GM19395 (cell line): ENCODE results near the gene OBP2B.
"Not testable (repeated sequence)": the region's sequence is repeated elsewhere in the genome, so short reads cannot be mapped to it uniquely, and the experiment has no call there.

Experiments
- ATAC-seq: cut with Tn5 transposase; IDR thresholded peaks from one replicate; pipeline ENCODE4 v1.9.1; 2021; ENCODE audit warnings: mild to moderate bottlenecking, moderate library complexity; ENCODE audit not compliant: unreplicated experiment

Gene OBP2B, protein sequence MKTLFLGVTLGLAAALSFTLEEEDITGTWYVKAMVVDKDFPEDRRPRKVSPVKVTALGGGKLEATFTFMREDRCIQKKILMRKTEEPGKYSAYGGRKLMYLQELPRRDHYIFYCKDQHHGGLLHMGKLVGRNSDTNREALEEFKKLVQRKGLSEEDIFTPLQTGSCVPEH

DNA sequence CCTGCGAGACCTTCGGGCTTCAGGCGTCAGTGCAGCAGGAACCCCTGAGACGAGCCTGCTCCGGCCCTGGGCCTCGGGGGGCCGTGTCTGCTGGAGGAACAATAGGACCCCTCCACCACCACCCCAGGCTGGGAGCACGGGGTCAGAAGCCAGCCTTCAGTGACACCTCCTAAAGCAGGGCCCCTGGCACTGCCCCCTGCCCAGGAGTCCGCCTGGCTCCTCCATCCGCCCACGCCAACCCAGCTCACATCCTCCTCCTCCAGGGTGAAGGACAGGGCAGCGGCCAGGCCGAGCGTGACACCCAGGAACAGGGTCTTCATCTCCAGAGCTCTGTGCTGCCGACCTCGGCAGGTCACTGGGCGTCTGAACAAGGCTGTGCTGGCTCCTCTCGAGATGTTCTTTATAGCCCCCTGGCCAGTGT, at the start of gene OBP2B:
Gene OBP2B (minus strand): TSS at position 371 of the 421 bp plus-strand sequence. CDS start 51 bp downstream, at position 320.
- not testable (repeated sequence) for ATAC-seq

- no peak for ATAC-seq
These were observed 49.3 kb upstream of the OBP2B start for GRCh38 chr9:133258061-133259015.

DNA sequence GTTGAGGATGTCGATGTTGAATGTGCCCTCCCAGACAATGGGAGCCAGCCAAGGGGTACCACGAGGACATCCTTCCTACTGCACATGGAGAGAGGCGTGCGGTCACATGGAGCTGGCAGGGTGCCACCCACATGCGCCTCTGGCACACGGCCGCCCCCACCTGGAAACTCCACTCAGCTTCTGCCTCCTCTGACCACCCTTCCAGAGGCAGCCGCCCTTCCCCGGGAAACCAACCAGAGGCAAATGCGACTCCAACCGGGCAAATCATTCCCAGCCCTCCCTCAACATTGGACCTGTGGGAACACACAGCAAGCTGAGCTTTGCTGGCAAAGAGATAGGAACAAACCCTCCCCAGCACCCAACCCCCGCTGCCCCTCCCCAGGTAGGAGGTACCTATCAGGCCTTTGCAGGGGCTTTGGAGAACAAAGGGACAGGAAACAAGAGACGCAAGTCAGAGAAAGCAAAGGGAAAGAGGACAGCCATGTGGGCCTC, 48.5 kb upstream of the OBP2B start:
- ATAC-seq, result no peak

GRCh38 chr9:133256686-133257091, 47.6 kb upstream of the OBP2B start:
- ATAC-seq, result no peak

- ATAC-seq, result no peak
These were observed 47.0 kb upstream of the OBP2B start for GRCh38 chr9:133256136-133256461.

- ATAC-seq, result no peak
These were observed 46.5 kb upstream of the OBP2B start for GRCh38 chr9:133255371-133256135.

GRCh38 chr9:133254471-133254870, 45.4 kb upstream of the OBP2B start:
- no peak for ATAC-seq

GRCh38 chr9:133253268-133253667, 44.2 kb upstream of the OBP2B start:
- no peak for ATAC-seq

- no peak for ATAC-seq
These were observed 43.4 kb upstream of the OBP2B start for GRCh38 chr9:133252301-133253020.

DNA sequence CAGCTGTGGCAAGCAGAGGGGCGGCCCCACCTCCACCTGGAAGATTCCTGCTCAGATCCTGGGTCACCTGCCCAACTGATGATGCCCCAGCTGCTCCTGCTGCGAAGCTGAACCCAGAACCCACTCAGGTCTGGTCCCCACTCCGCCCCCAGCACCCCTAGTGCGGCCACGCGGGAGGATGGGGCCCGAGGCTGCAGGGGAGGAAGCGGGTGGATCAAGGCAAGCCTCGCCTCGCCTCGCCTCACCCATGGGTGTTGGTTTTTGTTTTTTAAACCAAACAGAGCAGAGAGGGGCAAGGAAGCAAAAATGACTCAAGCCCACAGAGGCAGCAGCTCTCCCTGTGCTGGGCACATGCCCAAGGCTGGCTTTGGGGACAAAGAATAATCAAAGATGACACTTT, 42.7 kb upstream of the OBP2B start:
- ATAC-seq, result no peak

- ATAC-seq, result not testable (repeated sequence)
These were observed 42.2 kb upstream of the OBP2B start for GRCh38 chr9:133251221-133251620.

- no peak for ATAC-seq
These were observed 41.7 kb upstream of the OBP2B start for GRCh38 chr9:133250741-133251170.

- ATAC-seq, result no peak
These were observed 40.3 kb upstream of the OBP2B start for GRCh38 chr9:133249337-133249736.

GRCh38 chr9:133248726-133249295, 39.8 kb upstream of the OBP2B start:
- ATAC-seq, result no peak

DNA sequence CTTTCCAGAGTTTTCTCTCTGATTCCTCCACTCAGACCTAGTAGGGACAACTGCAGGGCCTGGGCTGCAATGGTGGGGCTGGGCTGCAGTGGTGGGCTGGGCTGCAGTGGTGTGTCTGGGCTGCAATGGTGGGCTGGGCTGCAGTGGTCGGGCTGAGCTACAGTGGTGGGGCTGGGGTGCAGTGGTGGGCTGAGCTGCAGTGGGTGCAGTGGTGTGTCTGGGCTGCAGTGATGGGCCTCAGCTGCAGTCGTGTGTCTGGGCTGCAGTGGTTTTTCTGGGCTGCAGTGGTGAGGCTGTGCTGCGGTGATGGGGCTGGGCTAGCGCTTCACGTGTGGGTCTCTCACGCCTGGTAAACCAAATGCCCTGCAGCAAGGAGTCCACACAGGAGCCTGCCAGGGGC, 38.6 kb upstream of the OBP2B start:
- ATAC-seq, result no peak

DNA sequence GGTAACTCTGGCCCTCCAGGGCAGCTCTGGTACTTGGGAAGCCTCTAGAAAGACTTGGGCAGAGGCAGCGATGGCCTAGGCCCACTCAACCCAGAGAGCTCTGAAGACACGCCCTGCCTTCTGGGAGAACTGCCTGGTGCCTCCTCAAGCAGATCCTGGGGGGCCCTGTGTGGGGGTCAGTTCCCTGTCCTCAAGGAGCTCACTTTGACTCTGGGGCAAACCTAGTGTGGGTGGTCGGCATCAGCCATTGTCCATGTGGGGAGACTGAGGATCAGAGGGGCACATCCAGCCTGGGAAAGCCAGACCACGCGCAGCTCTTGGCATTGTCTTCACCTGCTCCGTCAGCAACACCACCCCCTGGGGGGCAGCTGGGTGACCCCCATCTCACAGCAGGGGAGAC, 37.9 kb upstream of the OBP2B start:
- ATAC-seq, result no peak

- no peak for ATAC-seq
These were observed 37.5 kb upstream of the OBP2B start for GRCh38 chr9:133246562-133246961.

- ATAC-seq, result no peak
These were observed 33.9 kb upstream of the OBP2B start for GRCh38 chr9:133242991-133243390.

DNA sequence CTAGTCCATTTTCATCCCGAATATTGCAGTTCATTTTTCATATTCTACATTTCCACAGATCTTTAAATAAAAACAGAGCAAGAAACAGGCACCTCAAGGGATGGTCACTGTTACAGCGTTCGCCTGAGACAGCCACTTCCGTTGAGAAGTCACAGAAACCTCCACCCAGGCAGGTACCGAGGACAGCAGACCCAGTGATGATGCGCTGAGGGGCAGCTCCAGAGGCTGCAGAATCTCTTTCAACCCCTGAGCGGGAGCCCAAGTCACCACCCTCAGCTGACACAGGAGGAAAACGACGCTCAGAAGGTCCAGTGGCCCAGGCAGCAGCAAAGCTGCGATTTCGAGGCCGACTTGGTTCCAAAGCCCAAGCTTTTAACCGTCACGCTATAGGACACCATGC, 33.2 kb upstream of the OBP2B start:
- no peak for ATAC-seq

DNA sequence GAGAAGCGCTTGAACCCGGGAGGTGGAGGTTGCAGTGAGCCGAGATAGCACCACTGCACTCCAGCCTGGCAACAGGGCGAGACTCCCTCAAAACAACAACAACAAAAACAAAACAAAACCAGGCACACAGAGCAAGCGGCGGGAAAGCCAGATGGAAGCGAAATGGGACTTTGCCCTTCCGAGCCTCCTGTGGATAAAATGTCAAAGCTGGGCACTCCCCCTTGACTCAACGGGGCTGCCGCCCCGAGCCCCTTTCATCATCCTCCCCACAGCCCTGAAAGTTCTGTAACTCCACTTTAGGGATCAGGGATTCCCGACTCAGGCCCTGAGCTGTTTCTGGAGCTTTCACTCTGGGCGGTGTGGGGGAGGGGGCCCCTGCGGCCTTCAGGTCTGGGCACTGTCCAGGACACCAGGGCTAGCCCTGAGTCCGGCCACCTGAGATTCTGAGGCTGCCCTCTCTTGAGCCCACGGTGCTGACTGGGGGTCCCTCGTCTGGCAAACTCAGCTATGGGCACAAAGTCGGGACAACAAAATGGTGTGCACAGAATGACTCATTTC, 30.6 kb upstream of the OBP2B start:
- ATAC-seq, result no peak
